Measurements from ENCODE around the gene GABRB1. TPM values are rescaled to one million over a fixed set of nuclear protein-coding genes. Genes with fewer than 3 reads are reported as not detected.

The GABRB1 gene
- total and polyA plus RNA-seq, 2 of the 8 experiments (the other 6 are each of a cell fraction or from before 2014, with no cell fraction given): 0.22 to 0.38 TPM

- H3K9ac ChIP-seq (replicated peaks in 1 of 4; ENCODE audit: extremely low read depth in 1 of 4, low read depth in 3 of 4, low read length in 3 of 4): no peak overlapping the region
- H3K79me2 ChIP-seq (ENCODE audit: control insufficient read depth in 1 of 2, insufficient read depth in 2 of 2, low read length in 2 of 2): no peaks in the 10 kb centered on the region
- no peak overlapping the region for H2BK120ac ChIP-seq (replicated peaks; ENCODE audit: low read depth, low read length)
- no peak overlapping the region for H2BK15ac ChIP-seq (ENCODE audit: low read length)
- no peak overlapping the region for H2AFZ ChIP-seq (ENCODE audit: low read length)
- H3K23ac ChIP-seq (ENCODE audit: insufficient read length): no peak overlapping the region
- FAIRE-seq (no peak), DNase-seq (ENCODE audit: low read depth in 1 of 2, low spot score in 2 of 2) (no peak)
- no peak overlapping the region for H4K5ac ChIP-seq (ENCODE audit: insufficient read length, low read depth, low read length)
- H3K79me1 ChIP-seq (ENCODE audit: low read depth, low read length): no peaks in the 10 kb centered on the region
- WGBS, 2 experiments (ENCODE audit: extremely low coverage in 1 of 2, insufficient coverage in 1 of 2, insufficient read length in 1 of 2, insufficient replicate concordance in 2 of 2, low coverage in 1 of 2, low lambda C conversion rate in 2 of 2, missing lambda C conversion rate in 1 of 2): 77% methylated on average over 2 of the region's 2 CpGs; no CpG with 5 or more reads in 1 of the 2 experiments
- POLR2A ChIA-PET (ENCODE audit: partially characterized antibody): no interaction called here
- H3K4me2 ChIP-seq (ENCODE audit: insufficient read depth in 1 of 2, low read depth in 2 of 2, low read length in 2 of 2): no peak overlapping the region
- no peak overlapping the region for H3K4ac ChIP-seq (replicated peaks; ENCODE audit: insufficient read length, low read depth, low read length)
- H2BK20ac ChIP-seq (ENCODE audit: low read length): no peak overlapping the region
- H3K36me3 ChIP-seq (ENCODE audit: control insufficient read depth in 2 of 4, insufficient read depth in 4 of 4, low read length in 3 of 4): no peaks in the 10 kb centered on the region
- H2BK12ac ChIP-seq (ENCODE audit: low read depth, low read length): no peak overlapping the region
- H4K20me1 ChIP-seq (replicated peaks in 1 of 2; ENCODE audit: control insufficient read depth in 1 of 2, insufficient read depth in 2 of 2, low read length in 2 of 2): no peaks in the 10 kb centered on the region
- no peaks in the 10 kb centered on the region; a peak in 1 of 7 replicates for H3K27me3 ChIP-seq (replicated peaks in 1 of 4; ENCODE audit: control insufficient read depth in 3 of 4, extremely low read depth in 1 of 4, insufficient read depth in 3 of 4, low read length in 3 of 4)
- no peak overlapping the region for H3K18ac ChIP-seq (ENCODE audit: extremely low read depth, low read length)
- no peak overlapping the region for H3K27ac ChIP-seq (ENCODE audit: low read depth, low read length)
- no peak overlapping the region for H2BK5ac ChIP-seq (ENCODE audit: low read depth, low read length)
- H3K14ac ChIP-seq (ENCODE audit: insufficient read length): no peak overlapping the region
- H3K23me2 ChIP-seq (ENCODE audit: low read depth, low read length): no peaks in the 10 kb centered on the region; the same call in 1 of the 2 replicates
- H4K8ac ChIP-seq (ENCODE audit: extremely low read depth, insufficient read depth, low read length): no peak overlapping the region
- no peak overlapping the region for H3K4me3 ChIP-seq (ENCODE audit: extremely low read depth in 1 of 4, insufficient read depth in 2 of 4, low read depth in 3 of 4, low read length in 4 of 4)
- H3K56ac ChIP-seq (replicated peaks; ENCODE audit: insufficient read length, low read depth, low read length): no peak overlapping the region
- H2AK5ac ChIP-seq (ENCODE audit: low read depth, low read length): no peak overlapping the region
- CTCF ChIA-PET (ENCODE audit: partially characterized antibody): interaction anchor here (1.1 to 1.5 kb wide), 2 partner anchors 10 to 13 kb away, joined by 5 read pairs; partner anchors contain the start of gene ATP10D
- no peaks in the 10 kb centered on the region; a peak in 1 of 7 replicates for H3K4me1 ChIP-seq (replicated peaks in 1 of 4; ENCODE audit: control insufficient read depth in 3 of 4, insufficient read depth in 4 of 4, low read length in 3 of 4)
- no peaks in the 10 kb centered on the region for H3K9me3 ChIP-seq (ENCODE audit: insufficient read depth in 2 of 2, low read depth in 1 of 2, low read length in 1 of 2)
- no peak overlapping the region for H4K91ac ChIP-seq (replicated peaks; ENCODE audit: insufficient read length, low read length)
- TF ChIP-seq USF2 (IDR thresholded peaks at IDR 0.05; ENCODE audit: low read length) (no peak), SP1 (IDR thresholded peaks at IDR 0.05; ENCODE audit: low read depth, low read length) (no peak), ZNF274 (IDR thresholded peaks at IDR 0.05; ENCODE audit: borderline replicate concordance, extremely low read depth, low read length) (no peak), SIRT6 (IDR thresholded peaks at IDR 0.05; ENCODE audit: low read length) (no peak), ATF3 (IDR thresholded peaks at IDR 0.05; ENCODE audit: insufficient read depth, low read depth, low read length) (no peak), SIN3A (conservative IDR thresholded peaks at IDR 0.05 in 1 of 2, IDR thresholded peaks at IDR 0.05 in 1 of 2; ENCODE audit: low read depth in 1 of 2, low read length in 2 of 2) (no peak), CTBP2 (IDR thresholded peaks at IDR 0.05; ENCODE audit: borderline replicate concordance, insufficient read depth, insufficient read length, low read length) (no peak), POU5F1 (IDR thresholded peaks at IDR 0.05; ENCODE audit: low read depth, low read length) (no peak), RAD21 (IDR thresholded peaks at IDR 0.05 in 1 of 2, conservative IDR thresholded peaks at IDR 0.05 in 1 of 2; ENCODE audit: low read depth in 2 of 2, low read length in 2 of 2) (no peak)
- TF ChIP-seq, protein P1, sequence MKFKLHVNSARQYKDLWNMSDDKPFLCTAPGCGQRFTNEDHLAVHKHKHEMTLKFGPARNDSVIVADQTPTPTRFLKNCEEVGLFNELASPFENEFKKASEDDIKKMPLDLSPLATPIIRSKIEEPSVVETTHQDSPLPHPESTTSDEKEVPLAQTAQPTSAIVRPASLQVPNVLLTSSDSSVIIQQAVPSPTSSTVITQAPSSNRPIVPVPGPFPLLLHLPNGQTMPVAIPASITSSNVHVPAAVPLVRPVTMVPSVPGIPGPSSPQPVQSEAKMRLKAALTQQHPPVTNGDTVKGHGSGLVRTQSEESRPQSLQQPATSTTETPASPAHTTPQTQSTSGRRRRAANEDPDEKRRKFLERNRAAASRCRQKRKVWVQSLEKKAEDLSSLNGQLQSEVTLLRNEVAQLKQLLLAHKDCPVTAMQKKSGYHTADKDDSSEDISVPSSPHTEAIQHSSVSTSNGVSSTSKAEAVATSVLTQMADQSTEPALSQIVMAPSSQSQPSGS (IDR thresholded peaks at IDR 0.05; ENCODE audit: low read length): no peak
Observed at GRCh38 chr4:47471591-47471990, 440.2 kb downstream of the GABRB1 start.

All from H1 (cell line).